Esophagus muscularis mucosa (tissue), 4 donors: ENCODE results near the gene ITPRIPL1. TPM values are rescaled to one million over a fixed set of nuclear protein-coding genes. Genes with fewer than 3 reads are reported as not detected.

ENCODE experiments used
- DNase-seq: peaks from one replicate; pipeline ENCODE4 v3.0.0-alpha.2; 2017; ENCODE audit errors: extremely low spot score
- H3K27ac ChIP-seq, 4 donors: fragments of 200-600 bp; sonication (generic); replicated peaks in 1 of 4; 1 replicate in 3 of 4; 2 replicates in 1 of 4; pipeline ENCODE4 v1.5.1; 2016 to 2019; ENCODE audit warnings: mild to moderate bottlenecking in 1 of 4
- H3K27me3 ChIP-seq, 4 donors: fragments of 200-600 bp; sonication (generic); one replicate each; pipeline versions ENCODE4 v1.5.1 to v1.6.0; 2016 to 2019
- H3K36me3 ChIP-seq, 4 donors: fragments of 200-600 bp; sonication (generic); one replicate each; pipeline ENCODE4 v1.5.1; 2016 to 2019
- H3K4me1 ChIP-seq, 4 donors: fragments of 200-600 bp; sonication (generic); one replicate each; pipeline ENCODE4 v1.5.1; 2016 to 2019
- H3K4me3 ChIP-seq, 4 donors: fragments of 200-600 bp; sonication (generic); 1 replicate in 2 of 4; 2 replicates in 2 of 4; pipeline ENCODE4 v1.5.1; 2016 to 2019; ENCODE audit warnings: mild to moderate bottlenecking in 4 of 4, moderate library complexity in 1 of 4
- H3K9me3 ChIP-seq, 4 donors: fragments of 200-600 bp; sonication (generic); 1 replicate in 3 of 4; 2 replicates in 1 of 4; pipeline ENCODE4 v1.5.1; 2016 to 2019
- EP300 ChIP-seq: sonication (generic); formaldehyde crosslinking; IDR thresholded peaks from one replicate; pipeline ENCODE4 v1.6.1; 2017; ENCODE audit warnings: antibody characterized with exemption
- POLR2A ChIP-seq: fragments of 450-650 bp; IDR thresholded peaks from one replicate; pipeline ENCODE4 v1.6.1; 2017; ENCODE audit warnings: antibody characterized with exemption, moderate library complexity, mild to moderate bottlenecking, low read depth
- POLR2AphosphoS5 ChIP-seq, 2 donors: sonication (generic); formaldehyde crosslinking; IDR thresholded peaks; one replicate each; pipeline ENCODE4 v1.6.1; 2017; ENCODE audit warnings: antibody characterized with exemption in 2 of 2
- WGBS: methylation state at CpG from one replicate; pipeline ENCODE4 v1.1.5; 2018; 5-methylcytosine and 5-hydroxymethylcytosine counted together
- intact Hi-C: fragments of 100-400 bp; cut with DNase I; formaldehyde crosslinking; loops from one replicate; pipeline ENCODE4 v1.15.1; 2023
- total RNA-seq, 4 donors: library from RNA; depleted of rRNA; stranded (reverse); fragments of >200 nt; gene quantifications; one replicate each; pipeline versions ENCODE4 v1.1.0 to v1.2.1, GENCODE V29; 2016
- TF ChIP-seq, protein P1 (sequence below), 3 experiments: fragments of 200-600 bp in 2 of 3; fragments of 450-650 bp in 1 of 3; sonication (generic) in 2 of 3; IDR thresholded peaks; one replicate each; pipeline ENCODE4 v1.5.1; 2017 to 2019; ENCODE audit warnings: antibody characterized with exemption in 3 of 3, mild to moderate bottlenecking in 2 of 3, moderate library complexity in 1 of 3

ITPRIPL1 gene
- total RNA-seq, 4 donors from 2014 or later: 0.42 to 1.4 (median 0.93) TPM

DNA sequence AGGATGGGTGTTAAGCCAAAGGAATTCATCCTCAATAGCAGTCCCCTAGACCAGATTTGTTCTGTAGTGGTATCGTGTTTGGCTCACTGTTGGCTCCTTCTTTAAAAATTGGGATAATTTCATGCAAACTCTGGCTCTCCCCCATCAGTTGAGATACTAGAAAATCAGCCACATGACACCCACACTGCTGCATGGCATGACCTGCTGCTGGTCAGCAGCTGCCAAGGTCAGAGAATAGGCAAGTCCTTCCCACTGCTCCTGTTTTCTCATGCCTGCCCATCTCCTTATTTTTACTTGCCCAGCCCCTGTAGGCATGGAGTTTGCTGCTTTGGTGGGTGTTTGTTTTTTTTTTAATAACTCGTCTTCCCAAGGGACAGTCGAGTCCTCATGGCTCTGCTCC, 18.7 kb upstream of the ITPRIPL1 start:
- Histone ChIP-seq H3K27ac (peak overlapping the region; percentile 79 to 86 (median 82)), H3K4me3 (peak overlapping the region; percentile 75 to 94 (median 84))
- intact Hi-C loops: loop anchor here (5.0 kb wide), 1 partner anchor 39 kb away; the partner anchor contains the start of genes CIAO1 and TMEM127

DNA sequence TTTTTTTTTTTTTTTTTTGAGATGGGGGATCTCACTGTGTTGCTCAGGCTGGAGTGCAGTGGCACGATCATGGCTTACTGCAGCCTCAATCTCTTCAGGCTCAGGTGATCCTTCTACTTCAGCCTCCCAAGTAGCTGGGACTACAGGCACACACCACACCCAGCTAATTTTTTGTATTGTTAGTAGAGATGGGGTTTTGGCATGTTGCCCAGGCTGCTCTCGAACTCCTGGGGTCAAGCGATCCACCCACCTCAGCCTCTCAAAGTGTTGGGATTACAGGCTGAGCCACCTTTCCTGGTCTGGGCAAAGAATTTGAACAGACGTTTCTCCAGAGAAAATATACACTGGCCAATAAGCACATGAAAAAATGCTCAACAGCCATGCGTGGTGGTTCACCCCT, 16.9 kb upstream of the ITPRIPL1 start:
- Histone ChIP-seq H3K4me3 (no peak overlapping the region), H3K27ac (no peak overlapping the region), H3K36me3 (peaks cover 2 to 11% (median 4%) of the 10 kb centered on the region in 4 donors), H3K4me1 (peaks cover 21 to 27% (median 24%) of the 10 kb centered on the region in 4 donors), H3K9me3 (no peaks in the 10 kb centered on the region), H3K27me3 (no peaks in the 10 kb centered on the region)
- intact Hi-C loops: loop anchor here (5.0 kb wide), 1 partner anchor 41 kb away; the partner anchor contains the start of genes CIAO1 and TMEM127
- 88% methylated on average over 5 of the region's 5 CpGs for WGBS
- DNase-seq: no peak
- TF ChIP-seq POLR2AphosphoS5 (IDR thresholded peaks at IDR 0.05) (no peak), POLR2A (no peak), EP300 (no peak)
- TF ChIP-seq, protein P1, sequence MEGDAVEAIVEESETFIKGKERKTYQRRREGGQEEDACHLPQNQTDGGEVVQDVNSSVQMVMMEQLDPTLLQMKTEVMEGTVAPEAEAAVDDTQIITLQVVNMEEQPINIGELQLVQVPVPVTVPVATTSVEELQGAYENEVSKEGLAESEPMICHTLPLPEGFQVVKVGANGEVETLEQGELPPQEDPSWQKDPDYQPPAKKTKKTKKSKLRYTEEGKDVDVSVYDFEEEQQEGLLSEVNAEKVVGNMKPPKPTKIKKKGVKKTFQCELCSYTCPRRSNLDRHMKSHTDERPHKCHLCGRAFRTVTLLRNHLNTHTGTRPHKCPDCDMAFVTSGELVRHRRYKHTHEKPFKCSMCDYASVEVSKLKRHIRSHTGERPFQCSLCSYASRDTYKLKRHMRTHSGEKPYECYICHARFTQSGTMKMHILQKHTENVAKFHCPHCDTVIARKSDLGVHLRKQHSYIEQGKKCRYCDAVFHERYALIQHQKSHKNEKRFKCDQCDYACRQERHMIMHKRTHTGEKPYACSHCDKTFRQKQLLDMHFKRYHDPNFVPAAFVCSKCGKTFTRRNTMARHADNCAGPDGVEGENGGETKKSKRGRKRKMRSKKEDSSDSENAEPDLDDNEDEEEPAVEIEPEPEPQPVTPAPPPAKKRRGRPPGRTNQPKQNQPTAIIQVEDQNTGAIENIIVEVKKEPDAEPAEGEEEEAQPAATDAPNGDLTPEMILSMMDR (IDR thresholded peaks at IDR 0.05): no peak

More for the DNA sequence above, 18.7 kb upstream of the ITPRIPL1 start:
- TF ChIP-seq, protein P1 (IDR thresholded peaks at IDR 0.05): no peak
- no peak for TF ChIP-seq POLR2AphosphoS5 (IDR thresholded peaks at IDR 0.05)
- no peak for TF ChIP-seq EP300
- no peak for TF ChIP-seq POLR2A
- Histone ChIP-seq H3K9me3 (no peaks in the 10 kb centered on the region), H3K36me3 (peaks cover 20 to 30% (median 23%) of the 10 kb centered on the region in 4 donors), H3K4me1 (peaks cover 21 to 41% (median 33%) of the 10 kb centered on the region in 4 donors), H3K27me3 (no peaks in the 10 kb centered on the region)
- WGBS: 92% methylated on average over 3 of the region's 3 CpGs
- no peak for DNase-seq

DNA sequence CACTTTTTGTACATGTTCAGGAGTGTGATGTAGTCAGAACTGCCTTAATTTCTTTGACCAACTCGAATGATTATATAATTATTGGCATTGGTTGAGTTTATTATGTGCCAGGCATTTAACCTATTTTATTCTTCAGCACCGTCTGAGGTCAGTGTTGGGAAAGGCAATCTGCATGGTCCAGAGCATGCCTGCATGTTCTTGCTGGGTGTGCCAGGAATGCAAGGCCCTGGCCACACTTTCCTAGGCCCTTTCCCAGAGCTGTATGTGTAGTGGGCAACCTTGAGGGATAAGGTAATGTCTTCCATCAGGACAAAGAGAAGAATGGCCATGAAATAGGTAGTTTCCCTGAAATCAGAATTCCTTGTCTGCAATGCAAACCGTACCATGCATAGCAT, 10.1 kb upstream of the ITPRIPL1 start:
- 73% methylated on average over 3 of the region's 3 CpGs for WGBS
- H3K27ac ChIP-seq: no peak overlapping the region
- no peaks in the 10 kb centered on the region for H3K4me1 ChIP-seq
- TF ChIP-seq EP300: no peak
- TF ChIP-seq POLR2A: no peak
- TF ChIP-seq, protein P1 (IDR thresholded peaks at IDR 0.05): no peak
- TF ChIP-seq POLR2AphosphoS5 (IDR thresholded peaks at IDR 0.05): no peak
- intact Hi-C loops: no loop called here
- peaks cover 0 to 32% (median 3%) of the 10 kb centered on the region in 4 donors for H3K27me3 ChIP-seq
- H3K36me3 ChIP-seq: no peaks in the 10 kb centered on the region
- DNase-seq: no peak
- no peak overlapping the region for H3K4me3 ChIP-seq
- H3K9me3 ChIP-seq: no peaks in the 10 kb centered on the region

DNA sequence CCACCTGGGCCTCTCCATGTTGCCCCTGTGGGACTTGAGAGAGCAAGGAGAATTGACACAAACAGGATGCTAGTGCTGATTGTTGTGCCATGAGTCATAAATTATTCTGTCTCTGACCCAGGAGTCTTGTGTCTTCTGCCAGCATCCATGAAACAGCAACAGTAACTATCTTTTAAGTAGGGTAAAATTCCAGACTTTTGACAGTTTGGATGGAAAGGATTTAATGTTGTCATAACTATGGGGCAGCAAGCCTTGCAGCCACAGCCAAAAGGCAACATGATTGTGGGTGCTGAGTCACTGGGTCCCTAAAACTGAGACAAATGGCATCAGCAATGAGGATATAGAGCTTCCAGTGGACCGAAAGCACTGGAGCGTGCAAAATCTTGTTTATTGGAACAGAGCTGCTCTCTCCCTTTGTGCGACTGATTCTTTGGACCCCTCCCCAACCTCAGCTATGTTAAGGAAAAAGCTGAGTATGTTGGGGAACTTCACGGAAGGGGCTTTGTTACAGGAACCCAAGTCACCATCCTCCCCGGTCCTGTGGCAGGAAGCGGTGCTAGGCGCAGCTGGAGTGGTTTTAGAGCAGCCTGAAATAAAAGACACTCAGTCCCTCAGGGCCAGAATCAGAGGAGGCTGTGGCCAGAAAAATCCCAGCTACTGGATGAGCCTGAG, 9.6 kb upstream of the ITPRIPL1 start:
- no peaks in the 10 kb centered on the region for H3K9me3 ChIP-seq
- peak overlapping the region in 1 of 4 donors; percentile 0 for H3K27ac ChIP-seq
- 49% methylated on average over 3 of the region's 7 CpGs for WGBS
- no peaks in the 10 kb centered on the region for H3K4me1 ChIP-seq
- H3K4me3 ChIP-seq: no peak overlapping the region
- H3K36me3 ChIP-seq: no peaks in the 10 kb centered on the region
- no peak for TF ChIP-seq EP300
- no peak for TF ChIP-seq POLR2AphosphoS5 (IDR thresholded peaks at IDR 0.05)
- TF ChIP-seq POLR2A: no peak
- TF ChIP-seq, protein P1 (IDR thresholded peaks at IDR 0.05): no peak
- peaks cover 0 to 37% (median 3%) of the 10 kb centered on the region in 4 donors for H3K27me3 ChIP-seq
- intact Hi-C loops: no loop called here
- DNase-seq: no peak
